ENCODE results near the gene PEX11A.

PEX11A gene

GRCh38 chr15:89672221-89673164 lies 18.1 kb downstream of the PEX11A start:
- H3F3A ChIP-seq (ENCODE audit: low read depth), result no peaks in the 10 kb centered on the region
- no peaks in the 10 kb centered on the region for H3K9me3 ChIP-seq (ENCODE audit: insufficient read depth, low read depth, low read length)
- no peaks in the 10 kb centered on the region for H4K20me1 ChIP-seq (ENCODE audit: insufficient read depth, low read length, poor library complexity, severe bottlenecking)
- peaks cover 4% of the 10 kb centered on the region for H3K4me1 ChIP-seq (ENCODE audit: insufficient read depth, low read length, poor library complexity, severe bottlenecking)
- no peak overlapping the region for H3K9ac ChIP-seq (ENCODE audit: low read depth, low read length, poor library complexity, severe bottlenecking)
- no peaks in the 10 kb centered on the region for H3K79me2 ChIP-seq (ENCODE audit: insufficient read depth, low read length)
- H3K4me2 ChIP-seq (ENCODE audit: low read depth, low read length, poor library complexity, severe bottlenecking), result no peak overlapping the region
- H3K36me3 ChIP-seq (ENCODE audit: insufficient read depth, low read length), result no peaks in the 10 kb centered on the region
- TF ChIP-seq CTCF (conservative IDR thresholded peaks at IDR 0.05; ENCODE audit: low read length) (no peak), EZH2phosphoT487 (IDR thresholded peaks at IDR 0.05; ENCODE audit: borderline replicate concordance) (no peak)
- no peak overlapping the region for H3K4me3 ChIP-seq (ENCODE audit: low read length, poor library complexity, severe bottlenecking)
- H3K27me3 ChIP-seq (ENCODE audit: insufficient read depth, low read length, poor library complexity, severe bottlenecking), result no peaks in the 10 kb centered on the region
- no peaks in the 10 kb centered on the region for H3K9me2 ChIP-seq (replicated peaks; ENCODE audit: low read depth, low read length)
- no peak overlapping the region for H2AFZ ChIP-seq (ENCODE audit: low read length)

DNA sequence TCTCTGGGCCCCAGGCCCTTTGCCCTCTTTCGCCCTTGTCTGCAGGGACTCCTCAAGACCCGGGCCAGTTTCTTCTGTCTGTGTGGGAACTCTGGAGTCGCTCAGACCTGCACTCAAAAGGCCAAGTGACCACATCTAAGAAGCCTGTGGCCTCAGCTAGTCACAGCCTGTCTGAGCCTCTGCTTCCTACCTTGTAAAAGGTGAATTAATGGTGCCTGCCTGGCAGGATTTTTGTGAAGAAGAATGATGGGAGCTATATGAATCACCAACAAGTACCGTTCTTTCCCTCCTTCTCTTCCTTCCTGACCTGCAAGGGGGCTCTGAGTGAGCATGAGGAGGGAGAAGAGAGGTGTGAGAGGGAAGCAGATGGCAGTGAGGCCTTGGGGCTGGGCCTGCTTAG lies 18.9 kb downstream of the PEX11A start:
- TF ChIP-seq EZH2phosphoT487 (IDR thresholded peaks at IDR 0.05; ENCODE audit: borderline replicate concordance) (no peak), CTCF (conservative IDR thresholded peaks at IDR 0.05; ENCODE audit: low read length) (no peak)
- peaks cover 4% of the 10 kb centered on the region for H3K4me1 ChIP-seq (ENCODE audit: insufficient read depth, low read length, poor library complexity, severe bottlenecking)
- no peaks in the 10 kb centered on the region for H3K9me2 ChIP-seq (replicated peaks; ENCODE audit: low read depth, low read length)
- H3K4me3 ChIP-seq (ENCODE audit: low read length, poor library complexity, severe bottlenecking), result no peak overlapping the region
- H3K79me2 ChIP-seq (ENCODE audit: insufficient read depth, low read length), result no peaks in the 10 kb centered on the region
- H3K4me2 ChIP-seq (ENCODE audit: low read depth, low read length, poor library complexity, severe bottlenecking), result no peak overlapping the region
- no peaks in the 10 kb centered on the region for H3K27me3 ChIP-seq (ENCODE audit: insufficient read depth, low read length, poor library complexity, severe bottlenecking)
- H4K20me1 ChIP-seq (ENCODE audit: insufficient read depth, low read length, poor library complexity, severe bottlenecking), result no peaks in the 10 kb centered on the region
- no peaks in the 10 kb centered on the region for H3K9me3 ChIP-seq (ENCODE audit: insufficient read depth, low read depth, low read length)
- no peaks in the 10 kb centered on the region for H3K36me3 ChIP-seq (ENCODE audit: insufficient read depth, low read length)
- no peaks in the 10 kb centered on the region for H3F3A ChIP-seq (ENCODE audit: low read depth)
- H2AFZ ChIP-seq (ENCODE audit: low read length), result 0 out of 2 replicates have a peak overlapping the region, but pooled peaks have one; percentile 23
- no peak overlapping the region for H3K9ac ChIP-seq (ENCODE audit: low read depth, low read length, poor library complexity, severe bottlenecking)

DNA sequence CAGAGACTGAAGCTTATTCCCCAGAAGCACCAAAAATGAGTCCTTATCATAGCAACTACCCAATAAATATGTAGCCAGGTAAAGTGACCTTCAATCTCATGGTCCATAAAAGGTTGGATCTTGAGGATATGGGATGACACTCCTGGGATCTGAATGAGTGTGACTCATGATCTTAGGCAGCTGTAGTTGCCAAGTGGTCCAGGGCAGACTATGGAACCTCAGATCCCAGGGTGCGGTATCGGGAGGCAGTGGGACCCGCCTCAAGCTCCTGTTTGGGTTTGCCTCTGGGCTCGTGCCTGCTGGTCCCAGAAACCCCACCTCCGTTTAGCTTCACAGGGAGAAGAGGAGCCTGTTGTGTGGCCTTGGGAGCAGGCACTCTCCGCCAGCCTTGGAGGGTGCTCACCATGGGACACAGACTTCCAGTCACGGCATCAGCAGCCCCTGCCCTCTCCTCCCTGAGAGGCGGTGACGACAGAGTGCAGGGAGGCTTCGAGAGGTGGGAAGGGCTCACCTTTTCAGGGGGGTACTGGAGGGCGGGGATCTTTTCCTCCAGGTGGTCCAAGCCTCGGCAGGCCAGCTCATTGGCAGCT lies 19.5 kb downstream of the PEX11A start:
- TF ChIP-seq EZH2phosphoT487 (IDR thresholded peaks at IDR 0.05; ENCODE audit: borderline replicate concordance) (no peak), CTCF (conservative IDR thresholded peaks at IDR 0.05; ENCODE audit: low read length) (no peak)
- H3K27me3 ChIP-seq (ENCODE audit: insufficient read depth, low read length, poor library complexity, severe bottlenecking), result no peaks in the 10 kb centered on the region
- H3K36me3 ChIP-seq (ENCODE audit: insufficient read depth, low read length), result no peaks in the 10 kb centered on the region
- H3K9me3 ChIP-seq (ENCODE audit: insufficient read depth, low read depth, low read length), result no peaks in the 10 kb centered on the region
- no peaks in the 10 kb centered on the region for H3F3A ChIP-seq (ENCODE audit: low read depth)
- H3K4me2 ChIP-seq (ENCODE audit: low read depth, low read length, poor library complexity, severe bottlenecking), result no peak overlapping the region
- H2AFZ ChIP-seq (ENCODE audit: low read length), result no peak overlapping the region
- H3K79me2 ChIP-seq (ENCODE audit: insufficient read depth, low read length), result no peaks in the 10 kb centered on the region
- no peaks in the 10 kb centered on the region for H4K20me1 ChIP-seq (ENCODE audit: insufficient read depth, low read length, poor library complexity, severe bottlenecking)
- peaks cover 4% of the 10 kb centered on the region for H3K4me1 ChIP-seq (ENCODE audit: insufficient read depth, low read length, poor library complexity, severe bottlenecking)
- H3K9me2 ChIP-seq (replicated peaks; ENCODE audit: low read depth, low read length), result no peaks in the 10 kb centered on the region
- no peak overlapping the region for H3K9ac ChIP-seq (ENCODE audit: low read depth, low read length, poor library complexity, severe bottlenecking)
- H3K4me3 ChIP-seq (ENCODE audit: low read length, poor library complexity, severe bottlenecking), result no peak overlapping the region
